RWPE2 (cell line): Measurements from ENCODE around the gene GJC3.
"Not testable (repeated sequence)": the region's sequence is repeated elsewhere in the genome, so short reads cannot be mapped to it uniquely, and the experiment has no call there.

Source experiments
- ATAC-seq: fragments of 200-7000 bp; cut with Tn5 transposase; 3 replicates; pipeline ENCODE4 v1.9.1; 2021; ENCODE audit warnings: low read depth
- DNase-seq: peaks from one replicate; pipeline ENCODE4 v3.0.0-alpha.2; 2020; ENCODE audit warnings: low spot score
- H3K27ac ChIP-seq: fragments of 450-650 bp; 2 replicates; pipeline ENCODE4 v1.5.1; 2017; ENCODE audit warnings: mild to moderate bottlenecking; ENCODE audit not compliant: poor library complexity, severe bottlenecking
- H3K27me3 ChIP-seq: fragments of 250-450 bp; sonication (Bioruptor Pico); 2 replicates; pipeline ENCODE4 v1.5.1; 2021; ENCODE audit warnings: mild to moderate bottlenecking, moderate library complexity; ENCODE audit not compliant: insufficient read depth, poor library complexity, severe bottlenecking
- H3K36me3 ChIP-seq: fragments of 250-450 bp; sonication (Bioruptor Pico); 2 replicates; pipeline ENCODE4 v1.5.1; 2020; ENCODE audit warnings: low read depth, mild to moderate bottlenecking, moderate library complexity
- H3K4me1 ChIP-seq: fragments of 250-450 bp; sonication (Bioruptor Pico); 2 replicates; pipeline ENCODE4 v1.5.1; 2021; ENCODE audit warnings: mild to moderate bottlenecking, moderate library complexity; ENCODE audit not compliant: insufficient read depth, poor library complexity, severe bottlenecking
- H3K4me3 ChIP-seq: fragments of 250-450 bp; sonication (Bioruptor Pico); 2 replicates; pipeline ENCODE4 v1.5.1; 2021; ENCODE audit warnings: mild to moderate bottlenecking, moderate library complexity; ENCODE audit not compliant: severe bottlenecking
- H3K9me3 ChIP-seq: fragments of 250-450 bp; sonication (Bioruptor Pico); 2 replicates; pipeline ENCODE4 v1.5.1; 2021; ENCODE audit warnings: mild to moderate bottlenecking, moderate library complexity; ENCODE audit not compliant: severe bottlenecking
- CTCF ChIP-seq: fragments of 450-650 bp; IDR thresholded peaks from one replicate; pipeline ENCODE4 v1.5.1; 2017; ENCODE audit warnings: mild to moderate bottlenecking, moderate library complexity; ENCODE audit not compliant: poor library complexity, severe bottlenecking

GJC3 gene

GRCh38 chr7:99943641-99944496 is 14.4 kb upstream of the GJC3 start:
- no peak overlapping the region for H3K4me3 ChIP-seq
- H3K27ac ChIP-seq = no peak overlapping the region

GRCh38 chr7:99938296-99938695 is 8.9 kb upstream of the GJC3 start:
- no peak overlapping the region for H3K27ac ChIP-seq
- ATAC-seq = no peak
- no peak for DNase-seq
- H3K4me1 ChIP-seq = no peaks in the 10 kb centered on the region
- H3K4me3 ChIP-seq = no peak overlapping the region
- peaks cover 7% of the 10 kb centered on the region for H3K9me3 ChIP-seq
- no peaks in the 10 kb centered on the region for H3K36me3 ChIP-seq
- no peaks in the 10 kb centered on the region for H3K27me3 ChIP-seq
- TF ChIP-seq CTCF = no peak

More at GRCh38 chr7:99943641-99944496, 14.4 kb upstream of the GJC3 start:
- H3K27me3 ChIP-seq = no peaks in the 10 kb centered on the region
- DNase-seq = no peak
- ATAC-seq = no peak
- H3K9me3 ChIP-seq = no peaks in the 10 kb centered on the region
- no peaks in the 10 kb centered on the region for H3K36me3 ChIP-seq
- no peak for TF ChIP-seq CTCF
- H3K4me1 ChIP-seq = no peaks in the 10 kb centered on the region

DNA sequence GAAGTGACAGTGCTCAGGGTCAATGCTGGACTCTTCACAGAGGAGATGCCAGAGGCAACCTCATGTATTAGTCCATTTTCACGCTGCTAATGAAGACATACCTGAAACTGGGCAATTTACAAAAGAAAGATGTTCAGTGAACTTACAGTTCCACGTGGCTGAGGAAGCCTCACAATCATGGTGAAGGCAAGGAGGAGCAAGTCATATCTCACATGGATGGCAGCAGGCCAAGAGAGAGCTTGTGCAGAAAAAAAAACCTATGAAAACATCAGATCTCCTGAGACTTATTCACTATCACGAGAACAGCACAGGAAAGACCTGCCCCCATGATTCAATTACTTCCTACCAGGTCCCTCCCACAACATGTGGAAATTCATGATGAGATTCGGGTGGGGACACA is 5.6 kb upstream of the GJC3 start:
- ATAC-seq, H3K27ac ChIP-seq, H3K9me3 ChIP-seq, DNase-seq, H3K4me1 ChIP-seq, H3K27me3 ChIP-seq, H3K4me3 ChIP-seq, H3K36me3 ChIP-seq: not testable (repeated sequence)

DNA sequence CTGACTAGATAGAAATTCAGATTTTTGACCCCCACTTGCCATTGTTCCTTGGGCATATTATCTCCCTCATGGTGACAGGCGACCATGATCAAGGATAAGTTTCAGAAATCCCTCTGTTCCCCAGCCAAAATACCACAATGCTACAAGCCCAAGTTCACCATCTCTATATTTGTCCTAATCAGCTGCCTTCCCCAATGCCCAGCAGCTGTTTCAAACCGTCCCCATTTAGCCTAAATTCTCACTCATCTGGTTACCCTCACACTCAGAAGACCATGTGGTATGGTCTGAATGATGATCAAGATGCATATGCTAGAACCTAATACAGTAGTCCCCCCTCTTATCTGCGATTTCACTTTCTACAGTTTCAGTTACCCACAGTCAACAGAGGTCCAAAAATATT is 956 bp upstream of the GJC3 start:
- no peak for DNase-seq
- Histone ChIP-seq H3K9me3 (no peaks in the 10 kb centered on the region), H3K4me3 (no peak overlapping the region), H3K4me1 (no peaks in the 10 kb centered on the region), H3K36me3 (no peaks in the 10 kb centered on the region), H3K27me3 (no peaks in the 10 kb centered on the region), H3K27ac (no peak overlapping the region)
- ATAC-seq = no peak
- TF ChIP-seq CTCF = no peak

- H3K27me3 ChIP-seq = no peaks in the 10 kb centered on the region
Measured at GRCh38 chr7:99929730-99930053, 272 bp upstream of the GJC3 start.

More at GRCh38 chr7:99929730-99930053, 272 bp upstream of the GJC3 start:
- DNase-seq (no peak), ATAC-seq (peak; percentile 21; the same call in 1 of the 3 replicates)
- Histone ChIP-seq H3K4me1 (no peaks in the 10 kb centered on the region), H3K27ac (no peak overlapping the region), H3K36me3 (no peaks in the 10 kb centered on the region), H3K9me3 (no peaks in the 10 kb centered on the region), H3K4me3 (no peak overlapping the region)
- no peak for TF ChIP-seq CTCF
